Measurements from ENCODE around the gene CLSTN1.

- no peak for TF ChIP-seq CTCF (IDR thresholded peaks at IDR 0.05; ENCODE audit: low read depth, low read length, missing input control)
- no peak for TF ChIP-seq SP1 (IDR thresholded peaks at IDR 0.05)
- TF ChIP-seq, protein P1, sequence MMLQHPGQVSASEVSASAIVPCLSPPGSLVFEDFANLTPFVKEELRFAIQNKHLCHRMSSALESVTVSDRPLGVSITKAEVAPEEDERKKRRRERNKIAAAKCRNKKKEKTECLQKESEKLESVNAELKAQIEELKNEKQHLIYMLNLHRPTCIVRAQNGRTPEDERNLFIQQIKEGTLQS (IDR thresholded peaks at IDR 0.05), result no peak
- TF ChIP-seq YY1 (IDR thresholded peaks at IDR 0.05), result no peak
- TF ChIP-seq, protein P2, sequence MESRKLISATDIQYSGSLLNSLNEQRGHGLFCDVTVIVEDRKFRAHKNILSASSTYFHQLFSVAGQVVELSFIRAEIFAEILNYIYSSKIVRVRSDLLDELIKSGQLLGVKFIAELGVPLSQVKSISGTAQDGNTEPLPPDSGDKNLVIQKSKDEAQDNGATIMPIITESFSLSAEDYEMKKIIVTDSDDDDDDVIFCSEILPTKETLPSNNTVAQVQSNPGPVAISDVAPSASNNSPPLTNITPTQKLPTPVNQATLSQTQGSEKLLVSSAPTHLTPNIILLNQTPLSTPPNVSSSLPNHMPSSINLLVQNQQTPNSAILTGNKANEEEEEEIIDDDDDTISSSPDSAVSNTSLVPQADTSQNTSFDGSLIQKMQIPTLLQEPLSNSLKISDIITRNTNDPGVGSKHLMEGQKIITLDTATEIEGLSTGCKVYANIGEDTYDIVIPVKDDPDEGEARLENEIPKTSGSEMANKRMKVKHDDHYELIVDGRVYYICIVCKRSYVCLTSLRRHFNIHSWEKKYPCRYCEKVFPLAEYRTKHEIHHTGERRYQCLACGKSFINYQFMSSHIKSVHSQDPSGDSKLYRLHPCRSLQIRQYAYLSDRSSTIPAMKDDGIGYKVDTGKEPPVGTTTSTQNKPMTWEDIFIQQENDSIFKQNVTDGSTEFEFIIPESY (IDR thresholded peaks at IDR 0.05), result no peak
These were observed 120.6 kb downstream of the CLSTN1 start for GRCh38 chr1:9703165-9703509.

Data from liver (tissue), 3 donors.